Measurements from ENCODE around the gene BAD. TPM values are rescaled to one million over a fixed set of nuclear protein-coding genes. Genes with fewer than 3 reads are reported as not detected.
"Not testable (repeated sequence)": the region's sequence is repeated elsewhere in the genome, so short reads cannot be mapped to it uniquely, and the experiment has no call there.

Gene BAD
- total RNA-seq, 2 donors from 2014 or later: 39.2 to 83.8 TPM

DNA sequence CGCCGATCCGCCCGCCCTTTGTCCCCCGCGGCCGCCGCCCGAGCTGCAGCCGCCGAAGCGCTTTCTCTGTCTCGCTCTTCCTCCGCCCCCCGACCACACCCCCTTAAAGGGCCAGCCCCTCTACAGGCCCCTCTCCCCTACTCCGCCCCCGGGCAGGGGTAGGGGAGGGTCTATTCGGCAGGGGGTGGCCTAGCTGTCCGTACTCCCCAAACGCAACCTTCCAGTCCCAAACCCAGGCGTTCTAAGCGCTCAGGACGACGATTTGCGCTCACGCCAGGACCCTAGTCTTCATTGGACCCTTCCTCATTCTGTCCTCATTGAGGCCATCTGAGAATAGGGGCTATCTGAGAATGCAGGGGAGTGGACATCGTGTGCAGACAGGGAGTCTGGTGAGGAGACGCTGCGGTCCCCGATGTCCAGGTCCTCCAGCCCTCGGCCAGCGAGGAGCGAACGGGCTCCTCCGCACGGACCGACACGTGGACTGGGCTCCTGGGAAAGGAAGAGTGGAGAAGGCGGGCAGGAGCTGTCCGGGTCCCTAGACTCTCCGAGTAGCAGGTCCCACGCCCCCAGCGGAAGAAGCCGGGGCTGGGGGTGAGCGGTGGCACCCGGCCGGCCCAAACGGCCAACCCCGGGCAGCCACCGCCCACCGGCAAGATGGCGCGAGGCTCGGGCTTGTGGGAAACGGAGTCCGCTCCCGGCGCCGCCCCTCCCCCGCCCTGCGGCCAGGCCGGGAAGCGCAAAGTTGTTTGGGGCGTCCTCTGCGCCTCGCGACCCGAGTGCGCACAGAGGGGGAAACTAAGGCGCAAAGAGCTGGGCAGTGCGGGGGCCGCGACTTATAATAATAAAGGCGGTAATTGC, 37.4 kb downstream of the BAD start, which contains the start of gene PPP1R14B:
PPP1R14B (minus strand) TSS at position 73 of the 858 bp plus-strand sequence. CDS start 270 bp downstream, outside the sequence.
- Histone ChIP-seq H3K27ac (peak within 1 kb of the TSS; percentile 78 to 93), H3K36me3 (peaks cover 9% of the 10 kb centered on the region), H3K27me3 (replicated peaks; ENCODE audit: insufficient read depth) (no peaks in the 10 kb centered on the region), H3K4me3 (peak within 1 kb of the TSS; percentile 98), H3K4me1 (ENCODE audit: control insufficient read depth in 1 of 2, low read depth in 2 of 2) (peaks cover 20 to 47% of the 10 kb centered on the region in 2 donors), H3K9me3 (no peaks in the 10 kb centered on the region)
- peak; percentile 58 for DNase-seq (ENCODE audit: low spot score)
- TF ChIP-seq, protein P1, sequence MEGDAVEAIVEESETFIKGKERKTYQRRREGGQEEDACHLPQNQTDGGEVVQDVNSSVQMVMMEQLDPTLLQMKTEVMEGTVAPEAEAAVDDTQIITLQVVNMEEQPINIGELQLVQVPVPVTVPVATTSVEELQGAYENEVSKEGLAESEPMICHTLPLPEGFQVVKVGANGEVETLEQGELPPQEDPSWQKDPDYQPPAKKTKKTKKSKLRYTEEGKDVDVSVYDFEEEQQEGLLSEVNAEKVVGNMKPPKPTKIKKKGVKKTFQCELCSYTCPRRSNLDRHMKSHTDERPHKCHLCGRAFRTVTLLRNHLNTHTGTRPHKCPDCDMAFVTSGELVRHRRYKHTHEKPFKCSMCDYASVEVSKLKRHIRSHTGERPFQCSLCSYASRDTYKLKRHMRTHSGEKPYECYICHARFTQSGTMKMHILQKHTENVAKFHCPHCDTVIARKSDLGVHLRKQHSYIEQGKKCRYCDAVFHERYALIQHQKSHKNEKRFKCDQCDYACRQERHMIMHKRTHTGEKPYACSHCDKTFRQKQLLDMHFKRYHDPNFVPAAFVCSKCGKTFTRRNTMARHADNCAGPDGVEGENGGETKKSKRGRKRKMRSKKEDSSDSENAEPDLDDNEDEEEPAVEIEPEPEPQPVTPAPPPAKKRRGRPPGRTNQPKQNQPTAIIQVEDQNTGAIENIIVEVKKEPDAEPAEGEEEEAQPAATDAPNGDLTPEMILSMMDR (IDR thresholded peaks at IDR 0.05): peak; percentile 11
- no peak for ATAC-seq (ENCODE audit: insufficient number of reproducible peaks, low FRiP score, low read depth)

DNA sequence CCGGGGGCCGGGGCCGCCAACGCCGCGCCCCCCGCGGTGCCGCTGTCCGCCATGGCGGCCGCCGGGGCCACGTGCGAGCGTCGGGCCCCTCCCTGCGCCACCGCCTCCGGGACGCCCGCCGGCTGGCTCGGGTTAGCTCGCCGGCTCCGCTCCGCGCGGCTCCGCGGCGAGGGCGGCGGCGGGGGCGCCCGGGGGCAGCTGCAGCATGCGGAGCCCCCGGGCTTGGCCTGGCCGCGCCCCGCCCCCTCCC, 37.9 kb downstream of the BAD start:
- H3K27me3 ChIP-seq (replicated peaks; ENCODE audit: insufficient read depth); ATAC-seq (ENCODE audit: insufficient number of reproducible peaks, low FRiP score, low read depth); DNase-seq (ENCODE audit: low spot score); H3K9me3 ChIP-seq; H3K36me3 ChIP-seq: not testable (repeated sequence)
- peak overlapping the region in 1 of 2 donors; percentile 93 for H3K27ac ChIP-seq
- H3K4me3 ChIP-seq: peak overlapping the region; percentile 98
- peaks cover 19 to 46% of the 10 kb centered on the region in 2 donors for H3K4me1 ChIP-seq (ENCODE audit: control insufficient read depth in 1 of 2, low read depth in 2 of 2)

DNA sequence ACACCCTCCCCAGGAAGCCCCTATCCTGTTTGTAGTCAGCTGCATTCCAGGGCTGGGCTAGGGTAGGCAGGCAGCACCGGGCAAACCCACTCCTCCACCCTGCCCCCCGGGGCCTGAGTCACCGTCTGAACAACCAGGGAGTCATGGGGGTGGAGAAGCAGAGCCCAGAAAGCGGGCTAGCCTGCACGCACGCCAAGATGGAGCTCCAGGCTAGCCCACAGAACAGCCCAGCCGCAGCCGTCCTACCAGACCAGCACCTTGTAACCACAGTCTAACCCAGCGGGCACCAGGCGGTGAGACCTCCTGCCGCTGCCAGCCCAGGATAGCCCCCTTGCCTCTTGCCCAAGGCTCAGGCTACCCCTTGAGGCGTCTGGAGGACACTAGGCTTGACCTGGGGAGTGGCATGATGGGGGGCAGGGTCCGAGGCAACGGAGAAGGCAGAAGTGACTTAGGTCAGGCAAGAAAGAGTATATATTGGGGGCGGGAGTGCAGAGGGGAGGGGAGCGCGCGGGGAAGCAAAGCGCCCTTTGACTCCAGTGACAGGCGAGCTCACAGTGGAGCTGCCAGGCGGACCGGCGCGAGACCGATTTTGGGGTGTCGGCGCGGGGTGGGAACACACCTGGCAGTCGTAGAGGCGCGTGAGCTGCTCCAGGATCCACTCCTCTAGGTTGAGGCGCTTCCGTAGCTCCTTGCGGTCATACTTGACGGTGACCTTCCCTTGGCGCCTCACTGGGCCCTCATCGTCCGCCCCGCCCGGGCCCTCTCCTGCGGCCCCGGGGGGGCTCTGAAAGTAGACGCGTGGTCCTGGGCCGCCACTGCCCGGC, 38.5 kb downstream of the BAD start:
- H3K27ac ChIP-seq: peak overlapping the region; percentile 78 to 90
- no peaks in the 10 kb centered on the region for H3K27me3 ChIP-seq (replicated peaks; ENCODE audit: insufficient read depth)
- no peak for ATAC-seq (ENCODE audit: insufficient number of reproducible peaks, low FRiP score, low read depth)
- TF ChIP-seq, protein P1 (IDR thresholded peaks at IDR 0.05): no peak
- peak overlapping the region; percentile 73 for H3K4me3 ChIP-seq
- peaks cover 9% of the 10 kb centered on the region for H3K36me3 ChIP-seq
- no peaks in the 10 kb centered on the region for H3K9me3 ChIP-seq
- H3K4me1 ChIP-seq (ENCODE audit: control insufficient read depth in 1 of 2, low read depth in 2 of 2): peaks cover 19 to 44% of the 10 kb centered on the region in 2 donors
- DNase-seq (ENCODE audit: low spot score): peak; percentile 69

DNA sequence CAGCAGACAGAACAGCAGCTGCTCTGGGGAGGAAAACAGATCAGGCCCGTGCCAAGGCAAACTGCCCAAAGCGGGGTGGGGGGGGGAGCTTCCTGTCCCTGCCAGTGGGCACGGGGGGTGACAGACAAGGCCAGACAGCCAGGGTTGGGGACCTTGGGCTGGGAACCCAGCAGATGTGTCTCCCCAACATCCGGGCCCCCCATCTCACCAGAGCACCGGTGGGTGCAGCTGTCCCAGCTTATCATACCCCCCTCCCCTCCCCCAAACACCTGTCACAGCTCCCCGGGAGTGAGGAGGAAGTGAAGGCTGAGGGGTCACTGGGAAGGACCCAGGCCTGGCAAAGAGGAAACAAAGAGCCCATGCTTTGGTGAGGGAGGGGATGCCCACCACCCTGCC, 39.1 kb downstream of the BAD start:
- TF ChIP-seq, protein P1 (IDR thresholded peaks at IDR 0.05): no peak
- DNase-seq (ENCODE audit: low spot score): no peak
- no peaks in the 10 kb centered on the region for H3K9me3 ChIP-seq
- no peak for ATAC-seq (ENCODE audit: insufficient number of reproducible peaks, low FRiP score, low read depth)
- H3K27me3 ChIP-seq (replicated peaks; ENCODE audit: insufficient read depth): no peaks in the 10 kb centered on the region
- peaks cover 14 to 40% of the 10 kb centered on the region in 2 donors for H3K4me1 ChIP-seq (ENCODE audit: control insufficient read depth in 1 of 2, low read depth in 2 of 2)
- H3K27ac ChIP-seq: peak overlapping the region; percentile 78 to 90
- H3K4me3 ChIP-seq: peak overlapping the region; percentile 73
- H3K36me3 ChIP-seq: peaks cover 9% of the 10 kb centered on the region

DNA sequence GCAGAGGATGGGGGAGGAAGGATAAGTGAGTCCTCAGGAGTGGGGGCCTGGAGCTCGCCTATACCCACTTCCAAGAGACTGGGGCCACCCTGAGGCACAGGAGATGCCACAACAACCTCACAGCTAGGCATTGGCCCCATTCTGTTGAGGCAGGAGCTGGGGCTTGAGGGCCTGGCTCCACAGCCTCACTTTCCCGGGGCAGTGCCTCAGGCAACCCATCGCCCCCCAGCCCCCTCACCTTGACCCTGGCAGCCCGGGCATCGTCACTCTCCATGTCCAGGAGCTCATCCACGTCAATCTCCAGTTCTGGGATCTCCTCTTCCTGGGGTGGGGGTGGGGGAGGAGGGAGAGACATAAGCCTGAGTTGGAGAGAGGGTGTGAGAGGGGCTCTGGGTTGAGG, 39.5 kb downstream of the BAD start:
- Histone ChIP-seq H3K4me1 (ENCODE audit: control insufficient read depth in 1 of 2, low read depth in 2 of 2) (peaks cover 16 to 45% of the 10 kb centered on the region in 2 donors), H3K4me3 (peak overlapping the region; percentile 73)

More for the DNA sequence above, 39.5 kb downstream of the BAD start:
- ATAC-seq (ENCODE audit: insufficient number of reproducible peaks, low FRiP score, low read depth) (no peak), DNase-seq (ENCODE audit: low spot score) (no peak)
- H3K9me3 ChIP-seq: no peaks in the 10 kb centered on the region
- no peaks in the 10 kb centered on the region for H3K27me3 ChIP-seq (replicated peaks; ENCODE audit: insufficient read depth)
- peaks cover 9% of the 10 kb centered on the region for H3K36me3 ChIP-seq
- peak overlapping the region; percentile 78 to 90 for H3K27ac ChIP-seq
- TF ChIP-seq, protein P1 (IDR thresholded peaks at IDR 0.05): no peak
